H1 (cell line): ENCODE measurements around the gene ADAMTS16. TPM values are rescaled to one million over a fixed set of nuclear protein-coding genes. Genes with fewer than 3 reads are reported as not detected.

Experiments used
- TEAD4 ChIP-seq: IDR thresholded peaks from 2 replicates; pipeline ENCODE4 v1.6.1; 2012; ENCODE audit warnings: low read depth, low read length, inconsistent platforms, mixed read lengths
- polyA plus RNA-seq, 7 experiments: library from polyadenylated mRNA; depleted of rRNA in 3 of 7; stranded (reverse) in 5 of 7; unstranded in 2 of 7; fragments of >200 nt in 5 of 7; fragments of 200-250 nt in 2 of 7; gene quantifications; 1 replicate in 5 of 7; 2 replicates in 1 of 7; 4 replicates in 1 of 7; pipeline versions ENCODE4 v1.2.1 to v1.2.3, GENCODE V29; 2011 to 2013; ENCODE audit warnings: missing spikeins in 2 of 7, mixed read lengths in 2 of 7
- total RNA-seq: library from RNA; stranded (reverse); fragmentation: NEBNext Ultra II Directional; extraction: Animal tissue kit (Norgen Biotek cat#: 25700); gene quantifications from 2 replicates; pipeline ENCODE4 v1.2.1, GENCODE V29; 2021
- TF ChIP-seq, protein P1 (sequence below): fragments of 300-600 bp; sonication (generic); IDR thresholded peaks from 2 replicates; pipeline ENCODE4 v1.7.1; 2012; ENCODE audit warnings: low read length, moderate library complexity, mild to moderate bottlenecking, inconsistent platforms; ENCODE audit not compliant: insufficient replicate concordance

Gene ADAMTS16
- total and polyA plus RNA-seq, 2 of the 8 experiments (the other 6 are each of a cell fraction or from before 2014, with no cell fraction given), result 3.7 to 16.0 TPM

DNA sequence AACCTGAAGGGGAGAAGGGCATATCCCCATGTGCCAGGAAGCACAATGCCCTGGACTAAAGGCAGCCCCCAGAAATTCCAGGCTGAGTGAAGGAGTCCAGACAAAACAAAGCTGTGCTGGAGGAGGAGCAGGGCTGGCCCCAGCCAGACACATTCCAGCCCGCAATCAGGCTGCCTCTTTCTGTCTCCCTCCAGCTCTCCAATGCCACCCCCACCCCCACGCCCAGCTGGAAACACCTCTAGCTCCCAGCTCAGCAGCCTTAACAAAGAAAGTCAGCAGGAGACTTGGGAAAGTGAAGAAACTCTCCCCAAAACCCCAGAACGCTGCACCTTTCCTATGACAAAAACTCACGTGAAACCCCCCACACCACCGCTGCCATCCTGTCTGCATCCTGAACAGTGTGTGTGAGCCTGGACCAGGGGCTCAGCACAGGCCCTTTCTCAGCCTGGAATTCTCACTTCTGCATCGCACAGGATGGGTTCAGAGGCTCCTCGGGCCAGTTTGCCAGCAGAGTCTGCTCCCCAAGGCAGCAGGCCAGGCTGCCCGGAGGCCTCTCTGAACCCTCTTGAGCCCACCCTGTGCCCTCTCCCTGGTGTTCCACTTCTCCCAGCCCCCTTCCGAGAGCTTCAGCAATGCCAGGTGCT is 186.1 kb downstream of the ADAMTS16 start (continued):
- TF ChIP-seq, protein P1, sequence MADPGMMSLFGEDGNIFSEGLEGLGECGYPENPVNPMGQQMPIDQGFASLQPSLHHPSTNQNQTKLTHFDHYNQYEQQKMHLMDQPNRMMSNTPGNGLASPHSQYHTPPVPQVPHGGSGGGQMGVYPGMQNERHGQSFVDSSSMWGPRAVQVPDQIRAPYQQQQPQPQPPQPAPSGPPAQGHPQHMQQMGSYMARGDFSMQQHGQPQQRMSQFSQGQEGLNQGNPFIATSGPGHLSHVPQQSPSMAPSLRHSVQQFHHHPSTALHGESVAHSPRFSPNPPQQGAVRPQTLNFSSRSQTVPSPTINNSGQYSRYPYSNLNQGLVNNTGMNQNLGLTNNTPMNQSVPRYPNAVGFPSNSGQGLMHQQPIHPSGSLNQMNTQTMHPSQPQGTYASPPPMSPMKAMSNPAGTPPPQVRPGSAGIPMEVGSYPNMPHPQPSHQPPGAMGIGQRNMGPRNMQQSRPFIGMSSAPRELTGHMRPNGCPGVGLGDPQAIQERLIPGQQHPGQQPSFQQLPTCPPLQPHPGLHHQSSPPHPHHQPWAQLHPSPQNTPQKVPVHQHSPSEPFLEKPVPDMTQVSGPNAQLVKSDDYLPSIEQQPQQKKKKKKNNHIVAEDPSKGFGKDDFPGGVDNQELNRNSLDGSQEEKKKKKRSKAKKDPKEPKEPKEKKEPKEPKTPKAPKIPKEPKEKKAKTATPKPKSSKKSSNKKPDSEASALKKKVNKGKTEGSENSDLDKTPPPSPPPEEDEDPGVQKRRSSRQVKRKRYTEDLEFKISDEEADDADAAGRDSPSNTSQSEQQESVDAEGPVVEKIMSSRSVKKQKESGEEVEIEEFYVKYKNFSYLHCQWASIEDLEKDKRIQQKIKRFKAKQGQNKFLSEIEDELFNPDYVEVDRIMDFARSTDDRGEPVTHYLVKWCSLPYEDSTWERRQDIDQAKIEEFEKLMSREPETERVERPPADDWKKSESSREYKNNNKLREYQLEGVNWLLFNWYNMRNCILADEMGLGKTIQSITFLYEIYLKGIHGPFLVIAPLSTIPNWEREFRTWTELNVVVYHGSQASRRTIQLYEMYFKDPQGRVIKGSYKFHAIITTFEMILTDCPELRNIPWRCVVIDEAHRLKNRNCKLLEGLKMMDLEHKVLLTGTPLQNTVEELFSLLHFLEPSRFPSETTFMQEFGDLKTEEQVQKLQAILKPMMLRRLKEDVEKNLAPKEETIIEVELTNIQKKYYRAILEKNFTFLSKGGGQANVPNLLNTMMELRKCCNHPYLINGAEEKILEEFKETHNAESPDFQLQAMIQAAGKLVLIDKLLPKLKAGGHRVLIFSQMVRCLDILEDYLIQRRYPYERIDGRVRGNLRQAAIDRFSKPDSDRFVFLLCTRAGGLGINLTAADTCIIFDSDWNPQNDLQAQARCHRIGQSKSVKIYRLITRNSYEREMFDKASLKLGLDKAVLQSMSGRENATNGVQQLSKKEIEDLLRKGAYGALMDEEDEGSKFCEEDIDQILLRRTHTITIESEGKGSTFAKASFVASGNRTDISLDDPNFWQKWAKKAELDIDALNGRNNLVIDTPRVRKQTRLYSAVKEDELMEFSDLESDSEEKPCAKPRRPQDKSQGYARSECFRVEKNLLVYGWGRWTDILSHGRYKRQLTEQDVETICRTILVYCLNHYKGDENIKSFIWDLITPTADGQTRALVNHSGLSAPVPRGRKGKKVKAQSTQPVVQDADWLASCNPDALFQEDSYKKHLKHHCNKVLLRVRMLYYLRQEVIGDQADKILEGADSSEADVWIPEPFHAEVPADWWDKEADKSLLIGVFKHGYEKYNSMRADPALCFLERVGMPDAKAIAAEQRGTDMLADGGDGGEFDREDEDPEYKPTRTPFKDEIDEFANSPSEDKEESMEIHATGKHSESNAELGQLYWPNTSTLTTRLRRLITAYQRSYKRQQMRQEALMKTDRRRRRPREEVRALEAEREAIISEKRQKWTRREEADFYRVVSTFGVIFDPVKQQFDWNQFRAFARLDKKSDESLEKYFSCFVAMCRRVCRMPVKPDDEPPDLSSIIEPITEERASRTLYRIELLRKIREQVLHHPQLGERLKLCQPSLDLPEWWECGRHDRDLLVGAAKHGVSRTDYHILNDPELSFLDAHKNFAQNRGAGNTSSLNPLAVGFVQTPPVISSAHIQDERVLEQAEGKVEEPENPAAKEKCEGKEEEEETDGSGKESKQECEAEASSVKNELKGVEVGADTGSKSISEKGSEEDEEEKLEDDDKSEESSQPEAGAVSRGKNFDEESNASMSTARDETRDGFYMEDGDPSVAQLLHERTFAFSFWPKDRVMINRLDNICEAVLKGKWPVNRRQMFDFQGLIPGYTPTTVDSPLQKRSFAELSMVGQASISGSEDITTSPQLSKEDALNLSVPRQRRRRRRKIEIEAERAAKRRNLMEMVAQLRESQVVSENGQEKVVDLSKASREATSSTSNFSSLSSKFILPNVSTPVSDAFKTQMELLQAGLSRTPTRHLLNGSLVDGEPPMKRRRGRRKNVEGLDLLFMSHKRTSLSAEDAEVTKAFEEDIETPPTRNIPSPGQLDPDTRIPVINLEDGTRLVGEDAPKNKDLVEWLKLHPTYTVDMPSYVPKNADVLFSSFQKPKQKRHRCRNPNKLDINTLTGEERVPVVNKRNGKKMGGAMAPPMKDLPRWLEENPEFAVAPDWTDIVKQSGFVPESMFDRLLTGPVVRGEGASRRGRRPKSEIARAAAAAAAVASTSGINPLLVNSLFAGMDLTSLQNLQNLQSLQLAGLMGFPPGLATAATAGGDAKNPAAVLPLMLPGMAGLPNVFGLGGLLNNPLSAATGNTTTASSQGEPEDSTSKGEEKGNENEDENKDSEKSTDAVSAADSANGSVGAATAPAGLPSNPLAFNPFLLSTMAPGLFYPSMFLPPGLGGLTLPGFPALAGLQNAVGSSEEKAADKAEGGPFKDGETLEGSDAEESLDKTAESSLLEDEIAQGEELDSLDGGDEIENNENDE, result no peak
- peak; percentile 88 for TF ChIP-seq TEAD4
- TF ChIP-seq, all 59 proteins: peak for 2
